GM19395 (cell line): Measurements from ENCODE around the gene KRTAP10-2.
"Not testable (repeated sequence)": the region's sequence is repeated elsewhere in the genome, so short reads cannot be mapped to it uniquely, and the experiment has no call there.

Experiments used
- ATAC-seq: cut with Tn5 transposase; IDR thresholded peaks from one replicate; pipeline ENCODE4 v1.9.1; 2021; ENCODE audit warnings: mild to moderate bottlenecking, moderate library complexity; ENCODE audit not compliant: unreplicated experiment

The KRTAP10-2 gene, protein sequence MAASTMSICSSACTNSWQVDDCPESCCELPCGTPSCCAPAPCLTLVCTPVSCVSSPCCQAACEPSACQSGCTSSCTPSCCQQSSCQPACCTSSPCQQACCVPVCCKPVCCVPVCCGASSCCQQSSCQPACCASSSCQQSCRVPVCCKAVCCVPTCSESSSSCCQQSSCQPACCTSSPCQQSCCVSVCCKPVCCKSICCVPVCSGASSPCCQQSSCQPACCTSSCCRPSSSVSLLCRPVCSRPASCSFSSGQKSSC

DNA sequence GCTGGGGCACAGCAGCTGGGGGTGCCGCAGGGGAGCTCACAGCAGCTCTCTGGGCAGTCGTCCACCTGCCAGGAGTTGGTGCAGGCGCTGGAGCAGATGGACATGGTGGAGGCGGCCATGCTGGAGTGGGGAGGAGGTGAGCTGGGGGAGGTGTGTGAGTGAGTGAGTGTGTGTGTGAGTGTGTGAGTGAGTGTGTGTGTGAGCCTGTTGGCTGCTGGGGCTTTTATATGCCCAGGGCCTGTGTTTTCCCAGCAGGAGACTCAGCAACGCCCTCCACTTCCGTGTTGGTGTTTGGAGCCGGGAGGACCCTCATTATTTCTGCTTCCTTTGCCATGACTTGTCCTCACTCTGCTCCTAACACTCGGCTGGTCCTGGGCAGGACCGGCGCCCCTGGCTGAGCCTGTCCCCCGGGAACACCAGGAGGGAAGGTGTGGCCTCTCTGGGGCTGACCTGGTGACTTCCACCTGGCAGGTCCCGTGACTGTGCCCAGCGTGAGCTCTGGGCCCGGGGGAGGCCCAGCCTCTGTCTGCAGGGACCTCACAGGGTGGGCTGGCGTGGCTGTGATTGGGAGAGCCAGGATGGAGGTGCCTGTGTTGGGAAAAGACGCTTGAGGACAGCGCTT, at the start of gene KRTAP10-2:
Gene KRTAP10-2 (minus strand): TSS at position 166 of the 622 bp plus-strand sequence. CDS start 47 bp downstream, at position 119.
- no peak for ATAC-seq

DNA sequence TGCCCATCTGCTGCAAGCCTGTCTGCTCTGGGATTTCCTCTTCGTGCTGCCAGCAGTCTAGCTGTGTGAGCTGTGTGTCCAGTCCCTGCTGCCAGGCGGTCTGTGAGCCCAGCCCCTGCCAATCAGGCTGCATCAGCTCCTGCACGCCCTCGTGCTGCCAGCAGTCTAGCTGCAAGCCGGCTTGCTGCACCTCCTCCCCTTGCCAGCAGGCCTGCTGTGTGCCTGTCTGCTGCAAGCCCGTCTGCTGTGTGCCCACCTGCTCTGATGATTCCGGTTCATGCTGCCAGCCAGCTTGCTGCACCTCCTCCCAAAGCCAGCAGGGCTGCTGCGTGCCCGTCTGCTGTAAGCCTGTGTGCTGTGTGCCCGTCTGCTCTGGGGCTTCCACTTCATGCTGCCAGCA, 49.8 kb upstream of the KRTAP10-2 start:
- not testable (repeated sequence) for ATAC-seq

DNA sequence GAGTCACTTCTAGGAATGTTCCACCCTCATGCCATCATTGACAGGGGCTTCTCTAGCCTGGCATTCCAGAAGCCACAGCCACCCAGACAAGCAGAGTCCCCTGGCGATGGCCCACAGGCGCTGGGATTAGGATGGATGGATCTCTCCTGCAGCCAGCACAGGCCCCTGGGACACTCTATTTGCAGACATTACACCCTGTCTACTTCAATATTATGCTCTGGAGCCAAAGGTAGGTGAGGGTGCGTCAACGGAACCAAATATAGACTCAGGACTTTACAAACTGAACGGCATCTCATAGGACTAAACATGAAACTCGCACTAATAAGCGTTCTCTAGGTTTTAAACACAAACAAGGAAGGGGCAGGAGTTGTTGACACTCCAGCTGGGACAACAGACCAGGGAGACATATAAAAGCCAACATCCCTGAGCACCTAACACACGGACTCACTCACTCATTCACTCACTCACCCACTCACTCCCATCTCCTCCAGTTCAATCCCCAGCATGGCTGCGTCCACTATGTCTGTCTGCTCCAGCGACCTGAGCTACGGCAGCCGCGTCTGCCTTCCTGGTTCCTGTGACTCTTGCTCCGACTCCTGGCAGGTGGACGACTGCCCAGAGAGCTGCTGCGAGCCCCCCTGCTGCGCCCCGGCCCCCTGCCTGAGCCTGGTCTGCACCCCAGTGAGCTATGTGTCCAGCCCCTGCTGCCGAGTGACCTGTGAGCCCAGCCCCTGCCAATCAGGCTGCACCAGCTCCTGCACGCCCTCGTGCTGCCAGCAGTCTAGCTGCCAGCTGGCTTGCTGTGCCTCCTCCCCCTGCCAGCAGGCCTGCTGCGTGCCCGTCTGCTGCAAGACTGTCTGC, 49.0 kb upstream of the KRTAP10-2 start, which contains the start of gene KRTAP10-7:
Gene KRTAP10-7 (plus strand): TSS at position 480 of the 861 bp plus-strand sequence. CDS start 25 bp downstream, at position 505.
- ATAC-seq = not testable (repeated sequence)

DNA sequence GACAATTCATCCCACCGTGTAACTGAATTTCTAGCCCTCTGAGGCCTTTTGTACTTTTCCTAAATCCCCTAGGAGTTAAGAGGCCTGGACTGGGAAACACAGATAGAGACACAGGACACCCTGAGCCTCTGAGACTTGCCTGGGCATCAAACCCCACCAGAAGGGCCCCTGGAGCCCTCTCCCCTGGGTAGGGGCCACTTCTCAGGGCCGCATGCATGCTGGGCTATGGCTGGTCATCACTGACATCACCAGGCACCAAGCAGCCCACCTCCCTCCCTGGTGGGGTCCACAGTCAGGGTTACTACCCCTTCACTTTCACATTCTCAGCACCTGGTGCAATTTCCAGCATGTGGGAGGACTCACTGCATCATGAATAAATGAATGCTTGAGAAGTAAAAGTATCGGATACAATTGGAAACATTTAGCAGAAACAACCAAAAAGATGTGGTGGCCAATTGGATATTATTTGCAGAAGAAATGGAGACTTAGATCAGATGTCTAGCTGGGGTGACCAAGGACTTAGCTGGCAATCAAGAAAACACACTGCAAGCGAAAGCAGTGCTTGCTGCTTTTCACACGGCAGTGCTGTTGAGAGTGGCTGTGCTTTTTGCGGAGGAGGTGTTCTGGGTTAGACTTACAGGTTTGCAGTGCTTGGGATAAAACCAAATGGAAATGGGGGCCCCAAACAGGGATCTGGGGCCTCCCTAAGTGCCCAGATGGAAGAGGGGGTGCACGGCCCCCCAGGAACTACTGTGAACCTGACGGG, 48.1 kb upstream of the KRTAP10-2 start:
- no peak for ATAC-seq

DNA sequence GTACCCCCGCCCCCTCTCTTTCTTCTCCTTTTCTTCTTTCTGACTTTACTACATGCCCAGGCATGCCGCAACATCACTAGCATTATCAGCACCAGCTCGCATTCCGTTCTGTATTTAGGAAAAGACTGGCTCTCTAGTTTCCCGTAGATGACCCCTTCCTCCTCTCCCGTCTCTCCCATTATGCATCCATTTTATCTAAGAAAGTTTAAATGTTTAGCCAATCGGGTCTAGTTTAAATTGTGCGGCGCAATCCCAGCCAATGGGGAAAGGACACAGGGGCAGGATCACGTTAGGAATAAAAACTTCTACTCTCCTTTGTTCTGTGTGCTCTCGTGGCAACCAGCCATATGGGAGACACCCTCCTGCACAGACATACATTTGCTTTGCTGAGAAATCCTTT, 46.8 kb upstream of the KRTAP10-2 start:
- ATAC-seq = no peak

DNA sequence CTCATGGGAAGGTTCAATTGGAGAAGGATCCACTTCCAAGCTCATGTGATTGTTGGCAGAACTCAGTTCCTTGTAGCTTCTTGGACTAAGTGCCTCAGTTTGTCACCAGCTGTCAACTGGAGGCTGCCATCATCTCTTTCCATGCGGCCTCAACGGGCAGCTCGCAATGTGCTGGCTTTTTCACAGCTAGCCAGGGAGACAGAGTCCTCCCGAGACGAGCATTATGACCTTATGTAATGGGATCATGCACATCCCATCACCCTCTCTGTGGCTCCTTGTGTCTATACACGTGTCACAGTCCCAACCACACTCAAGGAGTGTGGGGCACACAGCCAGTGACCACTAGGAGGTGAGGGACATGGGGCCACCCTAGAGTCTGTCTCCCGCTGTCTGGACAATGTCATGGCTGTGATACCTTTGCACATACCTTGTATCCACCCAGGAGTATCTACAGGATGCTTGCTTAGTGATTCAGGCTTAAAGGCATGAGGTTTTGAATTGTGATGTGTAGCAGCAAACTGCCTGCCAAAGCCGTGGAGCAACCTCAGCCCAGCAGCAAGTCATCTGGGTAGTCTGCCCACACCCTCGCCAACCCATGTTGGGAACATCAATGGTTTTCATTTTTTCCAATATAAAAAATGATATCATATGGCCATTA, 44.9 kb upstream of the KRTAP10-2 start:
- no peak for ATAC-seq

DNA sequence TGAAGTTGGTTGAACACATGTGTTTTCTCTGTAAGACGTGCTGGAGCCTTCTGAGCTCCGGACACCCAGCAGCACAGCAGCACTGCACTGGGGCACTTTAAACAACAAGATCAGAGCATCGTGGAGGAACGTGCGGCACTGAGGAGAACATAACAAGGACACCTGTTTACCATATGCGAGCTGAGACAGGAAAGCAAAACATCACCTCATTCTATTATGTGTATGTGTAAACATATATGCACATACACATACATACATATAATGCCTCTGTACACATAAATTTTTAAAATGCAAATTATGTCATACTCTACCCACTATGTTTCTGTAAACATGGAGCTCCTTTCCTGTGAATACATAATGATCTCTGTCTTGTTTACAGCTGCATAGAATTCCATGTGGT, 44.2 kb upstream of the KRTAP10-2 start:
- ATAC-seq = no peak

DNA sequence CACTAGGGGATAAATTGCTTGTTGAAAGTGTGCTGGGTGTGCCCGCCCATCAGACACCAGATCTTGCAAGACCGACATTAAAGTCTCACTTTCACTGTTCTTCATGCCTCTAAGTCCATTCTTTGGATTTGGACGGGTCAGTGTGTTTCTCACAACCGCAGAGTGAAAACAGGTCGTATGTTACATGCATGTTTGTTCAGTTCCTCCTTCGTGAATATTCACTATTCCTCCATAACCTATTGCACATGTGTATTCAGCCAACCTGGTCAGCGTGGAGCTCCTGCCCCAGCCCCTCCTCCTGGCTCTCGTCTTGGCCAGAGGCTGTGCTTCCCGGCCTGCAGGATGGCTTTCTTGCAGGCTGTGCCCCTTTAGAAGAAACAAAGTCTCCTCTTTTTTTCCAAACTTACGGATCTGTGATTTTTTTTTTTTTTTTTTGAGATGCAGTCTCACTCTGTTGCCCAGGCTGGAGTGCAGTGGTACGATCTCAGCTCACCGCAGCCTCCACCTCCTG, 43.2 kb upstream of the KRTAP10-2 start:
- ATAC-seq = no peak

DNA sequence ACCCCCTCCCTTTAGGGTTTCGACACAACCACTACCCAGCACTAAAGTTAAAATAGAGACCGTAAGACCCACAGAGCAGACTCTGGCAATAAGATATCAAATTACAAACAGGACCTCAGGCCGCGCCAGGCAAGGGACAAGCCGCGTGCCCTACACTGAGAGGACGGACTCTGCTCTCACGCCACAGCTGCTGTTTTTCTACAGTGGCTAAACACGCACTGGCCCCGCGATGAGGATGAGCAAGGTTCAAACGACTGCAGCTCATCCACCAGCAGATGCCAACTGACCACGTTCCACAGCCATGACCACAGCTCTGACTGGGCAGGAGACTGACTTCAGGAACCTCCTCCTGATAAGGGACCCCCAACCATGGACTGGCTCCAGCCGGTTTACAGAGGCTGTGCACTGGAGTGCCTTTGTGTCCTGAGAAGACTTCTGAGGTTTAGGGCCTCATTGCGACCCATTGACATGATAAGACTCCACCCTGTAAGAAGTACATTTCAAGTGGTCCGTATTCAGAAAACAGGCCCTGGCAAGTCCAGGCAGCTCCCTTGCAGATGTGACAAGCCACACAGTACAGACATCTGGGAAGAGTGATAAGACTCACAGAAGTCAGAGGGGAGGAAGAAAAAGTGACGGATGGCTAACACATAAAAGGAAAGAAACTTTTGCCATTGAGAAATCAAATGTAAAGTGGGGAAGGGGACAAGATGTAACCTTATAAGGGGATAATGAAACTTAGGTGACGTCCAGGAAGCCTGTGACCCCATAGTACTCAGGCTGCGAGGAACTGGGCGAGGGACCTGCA, 42.5 kb upstream of the KRTAP10-2 start:
- ATAC-seq = no peak

DNA sequence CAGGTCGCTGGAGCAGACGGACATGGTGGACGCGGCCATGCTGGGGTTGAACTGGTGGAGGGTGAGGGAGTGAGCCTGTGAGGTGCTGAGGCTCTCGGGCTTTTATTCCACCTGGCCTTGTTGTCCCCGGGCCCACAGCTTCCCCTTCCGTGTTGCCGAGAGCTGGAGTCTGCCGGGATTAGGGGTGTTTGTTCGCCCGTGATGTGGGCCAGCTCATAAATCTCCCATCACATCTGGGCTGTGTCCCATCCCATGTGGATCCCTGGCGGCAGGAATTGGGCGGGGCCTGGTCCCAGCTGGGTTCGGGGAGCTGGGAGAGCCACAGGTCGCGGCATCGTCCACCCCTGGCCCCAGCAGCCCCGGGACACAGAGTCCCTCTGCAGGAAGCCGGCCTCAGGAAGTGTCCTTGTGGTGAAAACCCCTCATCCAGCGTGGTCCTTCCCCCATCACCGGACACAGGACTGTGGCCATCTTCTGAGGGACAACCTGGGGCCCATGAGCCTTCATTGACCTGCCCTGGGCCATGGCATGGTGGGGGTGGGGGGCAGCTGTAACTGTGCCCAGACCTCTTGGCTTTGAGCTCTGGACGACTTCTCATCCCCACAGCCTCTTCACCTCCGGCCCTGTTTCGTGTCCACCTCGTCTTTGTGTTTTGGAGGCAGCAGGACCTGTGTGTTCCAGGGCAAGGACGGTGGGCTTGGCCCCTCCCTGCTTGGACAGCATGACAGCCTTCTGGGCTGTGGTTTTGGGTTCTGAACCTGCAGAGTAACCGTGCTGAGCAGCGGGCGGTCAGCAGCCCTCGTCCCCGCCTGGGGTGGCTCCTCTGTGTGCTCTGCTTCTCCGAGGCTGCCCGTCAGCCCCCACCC, 41.4 kb upstream of the KRTAP10-2 start, which contains the start of gene KRTAP10-6:
Gene KRTAP10-6 (minus strand): TSS at position 60 of the 866 bp plus-strand sequence. CDS start 21 bp downstream, at position 39.
- ATAC-seq = no peak

DNA sequence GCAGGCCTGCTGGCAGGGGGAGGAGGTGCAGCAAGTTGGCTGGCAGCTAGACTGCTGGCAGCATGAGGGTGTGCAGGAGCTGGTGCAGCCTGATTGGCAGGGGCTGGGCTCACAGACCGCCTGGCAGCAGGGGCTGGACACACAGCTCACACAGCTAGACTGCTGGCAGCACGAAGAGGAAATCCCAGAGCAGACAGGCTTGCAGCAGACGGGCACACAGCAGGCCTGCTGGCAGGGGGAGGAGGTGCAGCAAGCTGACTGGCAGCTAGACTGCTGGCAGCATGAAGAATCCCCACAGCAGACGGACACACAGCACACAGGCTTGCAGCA, 40.5 kb upstream of the KRTAP10-2 start:
- ATAC-seq = not testable (repeated sequence)

DNA sequence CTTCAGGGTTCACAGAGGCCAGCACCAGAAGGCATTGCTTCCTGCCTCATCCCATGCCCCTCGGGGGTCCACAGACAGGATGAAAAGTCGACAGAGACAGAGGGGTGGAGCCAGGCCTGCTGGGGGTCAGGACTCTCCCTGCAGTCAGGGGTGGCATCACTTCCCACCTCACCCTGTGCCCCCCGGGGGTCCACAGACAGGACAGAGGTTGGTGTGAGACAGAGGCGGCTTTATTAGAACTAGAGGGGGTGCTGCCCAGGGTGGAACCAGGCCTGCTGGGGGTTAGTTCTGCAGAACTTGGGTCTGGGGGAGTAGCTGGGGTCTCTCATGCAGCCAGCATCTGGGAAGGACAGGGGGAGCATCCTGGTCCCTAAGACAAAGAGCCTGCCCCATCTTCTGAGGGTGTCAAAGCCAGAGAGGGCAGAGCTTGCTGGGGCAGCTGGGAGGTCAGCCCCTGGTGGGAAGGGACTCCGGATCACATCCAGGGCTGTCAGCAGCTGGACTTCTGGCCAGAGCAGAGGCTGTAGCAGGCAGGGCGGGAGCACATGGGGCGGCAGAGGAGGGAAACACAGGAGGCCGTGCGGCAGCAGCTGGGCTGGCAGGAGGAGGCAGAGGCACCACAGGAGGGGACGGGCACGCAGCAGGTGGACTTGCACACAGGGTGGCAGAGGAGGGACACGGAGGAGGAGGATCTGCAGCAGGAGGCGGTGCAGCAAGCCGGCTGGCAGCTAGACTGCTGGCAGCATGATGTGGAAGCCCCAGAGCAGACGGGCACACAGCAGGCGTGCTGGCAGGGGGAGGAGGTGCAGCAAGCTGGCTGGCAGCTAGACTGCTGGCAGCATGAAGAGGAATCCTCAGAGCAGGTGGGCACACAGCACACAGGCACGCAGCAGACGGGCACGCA, 39.8 kb upstream of the KRTAP10-2 start:
- not testable (repeated sequence) for ATAC-seq

DNA sequence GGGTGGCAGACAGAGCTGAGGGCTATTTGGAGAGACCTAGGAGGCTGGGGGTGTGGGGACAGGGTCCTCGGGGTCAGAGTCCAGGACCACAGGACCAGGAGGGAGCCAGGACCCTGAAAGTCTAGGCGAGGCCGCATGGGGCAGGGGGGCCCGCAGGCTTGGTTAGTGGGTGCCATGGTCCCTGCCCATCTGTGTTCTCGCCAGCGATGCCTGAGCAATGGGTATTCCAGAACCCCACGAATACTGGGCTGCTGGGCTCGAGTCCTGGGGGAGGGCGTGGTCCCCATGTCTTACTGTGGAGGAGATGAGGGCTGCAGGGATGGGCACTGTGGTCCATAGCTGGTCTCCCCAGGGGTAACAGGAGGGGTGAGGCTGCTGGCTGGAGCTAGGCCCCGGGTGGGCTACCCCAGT, 39.0 kb upstream of the KRTAP10-2 start:
- no peak for ATAC-seq

DNA sequence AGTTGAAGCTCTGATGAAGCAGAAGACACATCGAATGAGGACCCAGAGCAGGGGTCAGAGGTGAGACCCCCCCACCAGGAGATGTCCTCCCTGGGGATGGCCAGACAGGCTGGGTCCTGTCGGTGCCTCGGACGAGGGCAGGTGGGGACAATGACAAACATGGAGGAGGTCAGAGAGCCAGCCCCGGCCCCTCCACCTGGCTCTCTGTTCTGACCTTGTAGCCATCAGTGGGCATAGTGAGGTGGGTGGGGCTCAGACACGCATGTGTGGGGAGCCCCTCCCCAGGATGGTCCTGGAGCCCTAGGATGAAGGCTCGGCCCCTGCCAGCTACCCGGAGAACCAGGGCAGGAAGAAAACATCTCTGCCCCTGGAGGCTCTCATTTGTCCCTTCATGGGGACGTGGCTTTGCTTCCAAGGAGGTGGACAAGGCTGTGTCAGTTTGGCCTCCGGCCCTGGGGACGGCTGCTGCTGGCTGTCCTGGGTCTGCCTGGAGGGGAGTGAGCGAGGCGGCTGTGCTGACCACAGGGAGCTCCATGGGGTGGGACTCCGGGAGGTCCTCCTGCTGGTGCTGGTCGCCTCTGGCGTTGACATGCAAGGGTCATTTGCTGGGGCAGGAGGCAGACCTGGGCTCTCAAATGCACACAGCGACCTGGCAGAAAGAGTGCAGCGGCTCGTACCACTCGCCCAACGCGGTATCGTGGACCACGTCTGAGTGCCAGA, 38.4 kb upstream of the KRTAP10-2 start:
- no peak for ATAC-seq

DNA sequence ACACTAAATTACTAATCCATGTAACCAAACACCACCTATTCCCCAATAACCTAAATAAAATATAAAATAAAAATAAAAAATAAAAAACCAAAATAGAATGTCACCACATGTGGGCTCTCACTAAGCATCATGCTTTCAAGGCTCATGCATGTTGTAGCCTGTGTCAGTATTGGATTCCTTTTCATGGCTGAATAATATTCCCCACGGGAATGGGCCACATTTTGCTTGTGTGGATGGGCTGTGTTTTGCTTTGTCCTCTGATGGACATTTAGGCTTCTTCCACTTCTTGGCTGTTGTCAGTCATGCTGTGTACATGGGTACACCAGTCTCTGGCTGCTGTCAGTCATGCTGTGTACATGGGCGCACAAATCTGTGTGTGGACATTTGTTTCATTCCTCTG, 37.8 kb upstream of the KRTAP10-2 start:
- no peak for ATAC-seq

DNA sequence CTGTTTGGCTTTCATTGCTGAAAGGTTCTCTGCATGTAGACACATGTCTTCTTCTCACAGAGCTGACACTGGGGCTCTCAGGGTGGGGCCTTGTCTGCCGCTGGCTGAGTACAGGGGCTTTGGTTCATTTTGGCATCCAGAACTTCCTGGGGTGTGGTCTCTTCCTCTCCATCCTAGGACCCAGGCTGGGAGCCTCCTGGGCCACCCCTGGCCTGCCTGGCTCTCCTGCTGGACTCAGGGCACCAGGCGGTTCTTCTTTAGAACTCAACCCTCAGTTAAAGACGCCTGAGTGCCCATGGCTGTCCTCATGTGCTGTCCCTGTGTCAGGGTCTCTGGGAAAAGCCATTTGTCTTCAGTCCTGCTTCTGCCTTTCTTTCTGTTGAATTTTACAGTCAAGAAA, 34.6 kb upstream of the KRTAP10-2 start:
- no peak for ATAC-seq

DNA sequence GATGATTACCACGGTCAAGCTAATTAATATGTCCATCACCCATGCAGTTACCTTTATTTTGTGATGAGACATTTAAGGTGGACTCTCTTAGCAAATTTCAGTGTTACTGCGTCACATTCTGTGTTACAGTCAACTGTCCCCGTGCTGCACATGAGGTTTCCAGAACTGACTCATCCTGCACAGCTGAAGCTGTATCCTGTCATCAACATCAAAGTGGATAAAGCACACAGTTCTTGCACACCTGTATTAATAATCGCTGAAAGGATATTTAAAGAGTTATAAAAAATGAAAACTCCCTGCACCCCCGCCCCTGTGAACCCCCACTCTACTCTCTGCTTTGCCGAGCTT, 32.5 kb upstream of the KRTAP10-2 start:
- no peak for ATAC-seq
